Liver (tissue), 9 donors: ENCODE results near the gene PRPF6. TPM values are rescaled to one million over a fixed set of nuclear protein-coding genes. Genes with fewer than 3 reads are reported as not detected.

Experiments
- DNase-seq: peaks from one replicate; pipeline ENCODE4 v3.0.0-alpha.2; 2017; ENCODE audit warnings: low spot score
- H3K27ac ChIP-seq, 2 donors: one replicate each; pipeline ENCODE4 v1.7.0; 2013; ENCODE audit warnings: inconsistent platforms in 2 of 2, low read length in 2 of 2, control low read depth in 1 of 2, low read depth in 1 of 2, mild to moderate bottlenecking in 1 of 2
- H3K27me3 ChIP-seq, 4 donors: one replicate each; pipeline versions ENCODE4 v1.6.1 to v1.7.0; 2013; ENCODE audit warnings: low read length in 3 of 4, inconsistent platforms in 1 of 4, mild to moderate bottlenecking in 1 of 4, moderate library complexity in 1 of 4; ENCODE audit not compliant: control insufficient read depth in 4 of 4, insufficient read depth in 4 of 4
- H3K36me3 ChIP-seq, 4 donors: one replicate each; pipeline versions ENCODE4 v1.6.1 to v1.7.0; 2013; ENCODE audit warnings: low read length in 3 of 4, mild to moderate bottlenecking in 3 of 4, low read depth in 1 of 4, moderate library complexity in 1 of 4; ENCODE audit not compliant: control insufficient read depth in 4 of 4, insufficient read depth in 3 of 4
- H3K4me1 ChIP-seq, 4 donors: one replicate each; pipeline versions ENCODE4 v1.6.1 to v1.7.0; 2013; ENCODE audit warnings: low read length in 3 of 4, mild to moderate bottlenecking in 3 of 4, moderate library complexity in 1 of 4; ENCODE audit not compliant: control insufficient read depth in 4 of 4, insufficient read depth in 4 of 4
- H3K4me3 ChIP-seq, 3 donors: one replicate each; pipeline versions ENCODE4 v1.6.1 to v1.7.0; 2013; ENCODE audit warnings: low read length in 3 of 3, control low read depth in 1 of 3, low read depth in 1 of 3, mild to moderate bottlenecking in 1 of 3
- H3K9ac ChIP-seq, 2 donors: one replicate each; pipeline ENCODE4 v1.7.0; 2013; ENCODE audit warnings: low read length in 2 of 2, mild to moderate bottlenecking in 2 of 2, moderate library complexity in 2 of 2, control low read depth in 1 of 2, low read depth in 1 of 2
- H3K9me3 ChIP-seq, 4 donors: one replicate each; pipeline versions ENCODE4 v1.6.1 to v1.7.0; 2013; ENCODE audit warnings: low read length in 3 of 4; ENCODE audit not compliant: control insufficient read depth in 4 of 4
- EGR1 ChIP-seq, 2 donors: IDR thresholded peaks; 2 replicates each; pipeline ENCODE4 v1.6.1; 2016 to 2018; ENCODE audit warnings: antibody characterized with exemption in 2 of 2, low read depth in 2 of 2
- FOXA1 ChIP-seq: IDR thresholded peaks from 2 replicates; pipeline ENCODE4 v1.6.1; 2016; ENCODE audit warnings: antibody characterized with exemption
- FOXA2 ChIP-seq: IDR thresholded peaks from 2 replicates; pipeline ENCODE4 v1.6.1; 2016; ENCODE audit warnings: antibody characterized with exemption
- GABPA ChIP-seq, 2 donors: IDR thresholded peaks in 1 of 2; conservative IDR thresholded peaks in 1 of 2; 2 replicates each; pipeline ENCODE4 v1.6.1; 2016; ENCODE audit warnings: antibody characterized with exemption in 2 of 2, mild to moderate bottlenecking in 1 of 2, moderate library complexity in 1 of 2
- HNF4A ChIP-seq, 2 donors: conservative IDR thresholded peaks; 2 replicates each; pipeline ENCODE4 v1.6.1; 2016; ENCODE audit warnings: antibody characterized with exemption in 2 of 2, mild to moderate bottlenecking in 2 of 2
- HNF4G ChIP-seq: IDR thresholded peaks from 2 replicates; pipeline ENCODE4 v1.6.1; 2016; ENCODE audit warnings: antibody characterized with exemption
- JUND ChIP-seq, 2 donors: IDR thresholded peaks; 2 replicates each; pipeline ENCODE4 v1.6.1; 2016; ENCODE audit warnings: antibody characterized with exemption in 2 of 2
- MAX ChIP-seq: IDR thresholded peaks from 2 replicates; pipeline ENCODE4 v1.6.1; 2016; ENCODE audit warnings: antibody characterized with exemption
- NR2F2 ChIP-seq: IDR thresholded peaks from 2 replicates; pipeline ENCODE4 v1.6.1; 2016; ENCODE audit warnings: antibody characterized with exemption
- RAD21 ChIP-seq, 2 donors: IDR thresholded peaks; 2 replicates each; pipeline ENCODE4 v1.6.1; 2016; ENCODE audit warnings: antibody characterized with exemption in 2 of 2, mild to moderate bottlenecking in 2 of 2
- RXRA ChIP-seq, 2 donors: IDR thresholded peaks; 2 replicates each; pipeline ENCODE4 v1.6.1; 2017 to 2018; ENCODE audit warnings: antibody characterized with exemption in 2 of 2, mild to moderate bottlenecking in 1 of 2
- SP1 ChIP-seq: IDR thresholded peaks from 2 replicates; pipeline ENCODE4 v1.6.1; 2018; ENCODE audit warnings: antibody characterized with exemption, mild to moderate bottlenecking
- TAF1 ChIP-seq: conservative IDR thresholded peaks from 2 replicates; pipeline ENCODE4 v1.6.1; 2016; ENCODE audit warnings: antibody characterized with exemption, mild to moderate bottlenecking
- YY1 ChIP-seq: IDR thresholded peaks from 2 replicates; pipeline ENCODE4 v1.6.1; 2016; ENCODE audit warnings: antibody characterized with exemption, mild to moderate bottlenecking
- ZBTB33 ChIP-seq: IDR thresholded peaks from 2 replicates; pipeline ENCODE4 v1.6.1; 2016; ENCODE audit warnings: antibody characterized with exemption
- WGBS: extraction: QIAGEN DNeasy Blood & Tissue Kit; methylation state at CpG from one replicate; pipeline ENCODE4 v1.1.7; 2013; 5-methylcytosine and 5-hydroxymethylcytosine counted together
- polyA plus RNA-seq, 2 donors: library from polyadenylated mRNA; stranded (reverse) in 1 of 2; unstranded in 1 of 2; fragments of 200-250 nt in 1 of 2; fragments of >200 nt in 1 of 2; fragmentation: Nextera tagmentation in 1 of 2; extraction: Ambion mirVana in 1 of 2; gene quantifications; one replicate each; pipeline versions ENCODE4 v1.2.1 to v1.2.3, GENCODE V29; 2013 to 2015
- total RNA-seq, 2 donors: library from RNA; depleted of rRNA; stranded (reverse); fragments of >200 nt; gene quantifications; one replicate each; pipeline ENCODE4 v1.2.3, GENCODE V29; 2014
- TF ChIP-seq, protein P1 (sequence below): IDR thresholded peaks from 2 replicates; pipeline ENCODE4 v1.6.1; 2016; ENCODE audit warnings: antibody characterized with exemption
- TF ChIP-seq, protein P2 (sequence below): fragments of 150-350 bp; IDR thresholded peaks from 2 replicates; pipeline ENCODE4 v1.5.1; 2017; ENCODE audit warnings: improper control_type of control experiment, low read depth, low read length; ENCODE audit not compliant: missing input control
- donor health status: healthy.
- donor health status: healthy.
- donor health status: healthy.
- donor health status: healthy.
- donor health status: healthy.

PRPF6 gene
- total and polyA plus RNA-seq, 4 donors, result 16.3 to 24.9 (median 23.1) TPM

- H3K4me3 ChIP-seq, result peak overlapping the region; percentile 6 to 44 (median 18)
- peaks cover 2 to 18% (median 6%) of the 10 kb centered on the region in 4 donors for H3K36me3 ChIP-seq
- H3K9me3 ChIP-seq, result no peaks in the 10 kb centered on the region
- no peak for DNase-seq
- H3K9ac ChIP-seq, result peak overlapping the region in 1 of 2 donors; percentile 38
- WGBS, result under 1% methylated on average over 15 of the region's 15 CpGs
- no peaks in the 10 kb centered on the region for H3K27me3 ChIP-seq
- peak overlapping the region; percentile 52 to 67 for H3K27ac ChIP-seq
- no peak for TF ChIP-seq FOXA1
- no peak for TF ChIP-seq TAF1
- TF ChIP-seq ZBTB33, result no peak
- peaks cover 20 to 58% (median 40%) of the 10 kb centered on the region in 4 donors for H3K4me1 ChIP-seq
These were observed 24.3 kb upstream of the PRPF6 start for GRCh38 chr20:63956664-63957003.

DNA sequence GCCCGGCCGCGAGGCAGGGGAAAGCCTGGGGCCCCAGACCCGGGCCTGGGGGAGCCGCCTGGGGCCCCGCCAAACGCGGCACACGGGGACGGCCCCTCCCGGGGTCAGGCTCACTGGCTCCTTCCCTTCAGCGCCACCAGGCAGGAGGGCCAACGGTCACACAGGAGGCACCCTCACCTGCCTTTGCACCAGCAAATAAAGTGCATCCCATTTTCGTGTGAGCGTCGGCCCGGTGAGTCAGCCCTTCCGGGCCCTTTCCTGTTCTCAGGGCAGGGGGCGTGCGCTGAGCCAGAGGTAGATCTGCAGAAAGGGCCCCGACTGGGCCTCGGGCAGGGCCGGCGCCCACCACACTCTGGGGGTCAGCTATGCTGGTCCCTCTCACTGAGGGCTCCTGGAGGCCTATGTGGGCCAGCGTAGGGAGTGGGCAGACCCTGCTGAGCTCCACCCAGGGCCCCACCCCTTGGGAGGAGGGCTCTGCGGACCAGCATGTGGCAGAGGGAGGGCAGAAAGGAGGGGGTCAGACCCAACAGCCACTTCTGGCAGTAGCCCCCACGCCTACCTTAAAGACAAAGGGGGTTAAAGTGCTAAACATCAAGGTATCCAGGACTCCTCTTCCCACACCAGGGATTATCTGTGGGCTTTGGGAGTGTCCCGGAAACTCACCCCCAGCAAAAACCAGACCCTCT, 23.8 kb upstream of the PRPF6 start:
- peak overlapping the region; percentile 6 to 44 (median 18) for H3K4me3 ChIP-seq
- H3K36me3 ChIP-seq, result peaks cover 2 to 23% (median 8%) of the 10 kb centered on the region in 4 donors
- no peaks in the 10 kb centered on the region for H3K9me3 ChIP-seq
- TF ChIP-seq, protein P1, sequence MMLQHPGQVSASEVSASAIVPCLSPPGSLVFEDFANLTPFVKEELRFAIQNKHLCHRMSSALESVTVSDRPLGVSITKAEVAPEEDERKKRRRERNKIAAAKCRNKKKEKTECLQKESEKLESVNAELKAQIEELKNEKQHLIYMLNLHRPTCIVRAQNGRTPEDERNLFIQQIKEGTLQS, result no peak
- TF ChIP-seq HNF4G (no peak), HNF4A (conservative IDR thresholded peaks at IDR 0.05) (no peak), EGR1 (IDR thresholded peaks at IDR 0.05; ENCODE audit: low read depth in 2 of 2) (no peak), RAD21 (IDR thresholded peaks at IDR 0.05) (no peak), JUND (IDR thresholded peaks at IDR 0.05) (no peak), YY1 (no peak), SP1 (no peak), NR2F2 (no peak), FOXA2 (no peak), TAF1 (no peak), RXRA (IDR thresholded peaks at IDR 0.05) (no peak), FOXA1 (no peak), MAX (no peak), ZBTB33 (no peak), GABPA (IDR thresholded peaks at IDR 0.05 in 1 of 2, conservative IDR thresholded peaks at IDR 0.05 in 1 of 2) (no peak)
- TF ChIP-seq, protein P2, sequence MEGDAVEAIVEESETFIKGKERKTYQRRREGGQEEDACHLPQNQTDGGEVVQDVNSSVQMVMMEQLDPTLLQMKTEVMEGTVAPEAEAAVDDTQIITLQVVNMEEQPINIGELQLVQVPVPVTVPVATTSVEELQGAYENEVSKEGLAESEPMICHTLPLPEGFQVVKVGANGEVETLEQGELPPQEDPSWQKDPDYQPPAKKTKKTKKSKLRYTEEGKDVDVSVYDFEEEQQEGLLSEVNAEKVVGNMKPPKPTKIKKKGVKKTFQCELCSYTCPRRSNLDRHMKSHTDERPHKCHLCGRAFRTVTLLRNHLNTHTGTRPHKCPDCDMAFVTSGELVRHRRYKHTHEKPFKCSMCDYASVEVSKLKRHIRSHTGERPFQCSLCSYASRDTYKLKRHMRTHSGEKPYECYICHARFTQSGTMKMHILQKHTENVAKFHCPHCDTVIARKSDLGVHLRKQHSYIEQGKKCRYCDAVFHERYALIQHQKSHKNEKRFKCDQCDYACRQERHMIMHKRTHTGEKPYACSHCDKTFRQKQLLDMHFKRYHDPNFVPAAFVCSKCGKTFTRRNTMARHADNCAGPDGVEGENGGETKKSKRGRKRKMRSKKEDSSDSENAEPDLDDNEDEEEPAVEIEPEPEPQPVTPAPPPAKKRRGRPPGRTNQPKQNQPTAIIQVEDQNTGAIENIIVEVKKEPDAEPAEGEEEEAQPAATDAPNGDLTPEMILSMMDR, result no peak
- peaks cover 20 to 53% (median 36%) of the 10 kb centered on the region in 4 donors for H3K4me1 ChIP-seq
- WGBS, result 5% methylated on average over 28 of the region's 28 CpGs
- DNase-seq, result peak; percentile 63
- no peaks in the 10 kb centered on the region for H3K27me3 ChIP-seq
- peak overlapping the region in 1 of 2 donors; percentile 38 for H3K9ac ChIP-seq
- peak overlapping the region; percentile 52 to 67 for H3K27ac ChIP-seq
